ENCODE measurements around the gene PLXNB3.
"Not testable (repeated sequence)": the region's sequence is repeated elsewhere in the genome, so short reads cannot be mapped to it uniquely, and the experiment has no call there.

Gene PLXNB3

GRCh38 chrX:153733651-153734240, 30.3 kb upstream of the PLXNB3 start:
- DNase-seq, result no peak

- DNase-seq, result no peak
Observed at GRCh38 chrX:153734871-153735270, 29.2 kb upstream of the PLXNB3 start.

GRCh38 chrX:153735274-153735673, 28.8 kb upstream of the PLXNB3 start:
- no peak for DNase-seq

- no peak for DNase-seq
Observed at GRCh38 chrX:153736071-153736820, 27.8 kb upstream of the PLXNB3 start.

GRCh38 chrX:153736871-153737441, 27.1 kb upstream of the PLXNB3 start:
- DNase-seq, result no peak

GRCh38 chrX:153738056-153738605, 25.9 kb upstream of the PLXNB3 start:
- DNase-seq, result no peak

GRCh38 chrX:153739754-153740486, 24.1 kb upstream of the PLXNB3 start:
- peak in 1 of 2 donors; percentile 15 for DNase-seq

GRCh38 chrX:153740631-153741222, 23.3 kb upstream of the PLXNB3 start:
- no peak for DNase-seq

- DNase-seq, result no peak
Observed at GRCh38 chrX:153741446-153741845, 22.6 kb upstream of the PLXNB3 start.

- not testable (repeated sequence) for DNase-seq
Observed at GRCh38 chrX:153742111-153742510, 21.9 kb upstream of the PLXNB3 start.

- not testable (repeated sequence) for DNase-seq
Observed at GRCh38 chrX:153742796-153743467, 21.1 kb upstream of the PLXNB3 start.

- DNase-seq, result not testable (repeated sequence)
Observed at GRCh38 chrX:153743468-153744209, 20.4 kb upstream of the PLXNB3 start.

GRCh38 chrX:153744210-153745066, 19.6 kb upstream of the PLXNB3 start:
- DNase-seq, result no peak

- not testable (repeated sequence) for DNase-seq
Observed at GRCh38 chrX:153745067-153745433, 19.0 kb upstream of the PLXNB3 start.

GRCh38 chrX:153746359-153746758, 17.7 kb upstream of the PLXNB3 start:
- no peak for DNase-seq

GRCh38 chrX:153746991-153747390, 17.1 kb upstream of the PLXNB3 start:
- not testable (repeated sequence) for DNase-seq

GRCh38 chrX:153749017-153749416, 15.0 kb upstream of the PLXNB3 start:
- not testable (repeated sequence) for DNase-seq

- no peak for DNase-seq
Observed at GRCh38 chrX:153750127-153750774, 13.8 kb upstream of the PLXNB3 start.

- DNase-seq, result no peak
Observed at GRCh38 chrX:153755136-153755535, 8.9 kb upstream of the PLXNB3 start.

GRCh38 chrX:153761863-153762262, 2.2 kb upstream of the PLXNB3 start:
- DNase-seq, result no peak
